Hematopoietic multipotent progenitor cell treated with erythropoietin and hydrocortisone succinate and interleukin-3 and kit ligand, for 6 days (in vitro differentiated cells): ENCODE data around the gene UNC5C.

Source experiments
- DNase-seq: peaks from one replicate; pipeline ENCODE4 v3.0.0-alpha.2; 2015

The UNC5C gene

DNA sequence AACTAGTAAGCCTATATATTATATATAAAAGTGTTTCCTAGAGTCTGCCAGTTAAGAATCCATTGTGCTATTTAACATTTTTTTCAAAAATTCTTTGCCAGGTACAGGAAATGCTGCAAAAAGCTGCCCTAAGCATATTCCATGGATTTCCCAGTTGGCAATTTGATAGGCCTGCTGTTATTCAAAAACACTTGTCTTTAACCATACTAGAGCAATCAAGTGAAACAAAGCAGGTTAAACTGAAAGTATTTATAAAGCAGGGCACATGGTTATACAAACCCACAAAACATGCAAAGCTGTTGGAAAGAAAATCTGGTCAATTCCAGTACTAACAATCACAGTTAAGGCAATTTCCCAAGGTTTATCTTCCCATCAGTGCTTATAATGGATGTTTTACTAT, 159.9 kb downstream of the UNC5C start:
- no peak for DNase-seq

DNA sequence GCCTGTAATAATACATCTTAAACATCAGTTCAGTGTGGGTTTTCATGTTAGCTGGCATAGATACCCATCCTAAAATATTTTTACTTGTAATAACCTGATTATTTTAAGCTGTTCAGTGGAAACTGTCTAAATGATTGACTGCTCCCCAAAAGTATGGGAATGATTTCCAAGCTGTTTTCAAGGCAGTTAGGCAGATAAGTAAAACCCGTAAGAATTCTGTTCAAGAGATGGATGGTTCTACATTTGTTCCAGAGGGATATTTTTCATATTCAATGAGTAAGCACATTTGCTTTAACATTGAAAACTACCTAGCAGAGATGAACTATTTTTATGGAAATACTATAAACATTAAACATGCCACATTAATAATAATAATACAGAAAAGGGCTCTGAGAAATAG, 161.1 kb downstream of the UNC5C start:
- no peak for DNase-seq

DNA sequence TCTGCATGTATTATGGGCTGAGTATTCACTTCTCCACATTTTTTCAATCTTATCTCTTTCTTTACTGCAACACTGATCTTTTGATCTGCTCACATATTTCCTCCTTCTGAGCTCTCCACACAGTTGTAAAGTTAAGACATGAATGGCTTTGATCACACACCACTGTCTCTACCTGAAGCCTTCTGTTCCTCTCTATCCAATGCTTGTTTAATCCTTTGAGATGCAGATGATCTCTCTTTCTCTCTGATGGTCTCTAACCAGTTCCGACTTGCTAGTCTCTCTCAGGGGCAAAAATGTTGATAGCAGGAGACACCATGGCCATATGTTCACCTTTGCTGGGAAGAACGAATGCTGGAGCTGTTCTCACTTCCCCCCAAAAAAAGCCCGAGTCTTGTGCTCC, 162.4 kb downstream of the UNC5C start:
- no peak for DNase-seq

DNA sequence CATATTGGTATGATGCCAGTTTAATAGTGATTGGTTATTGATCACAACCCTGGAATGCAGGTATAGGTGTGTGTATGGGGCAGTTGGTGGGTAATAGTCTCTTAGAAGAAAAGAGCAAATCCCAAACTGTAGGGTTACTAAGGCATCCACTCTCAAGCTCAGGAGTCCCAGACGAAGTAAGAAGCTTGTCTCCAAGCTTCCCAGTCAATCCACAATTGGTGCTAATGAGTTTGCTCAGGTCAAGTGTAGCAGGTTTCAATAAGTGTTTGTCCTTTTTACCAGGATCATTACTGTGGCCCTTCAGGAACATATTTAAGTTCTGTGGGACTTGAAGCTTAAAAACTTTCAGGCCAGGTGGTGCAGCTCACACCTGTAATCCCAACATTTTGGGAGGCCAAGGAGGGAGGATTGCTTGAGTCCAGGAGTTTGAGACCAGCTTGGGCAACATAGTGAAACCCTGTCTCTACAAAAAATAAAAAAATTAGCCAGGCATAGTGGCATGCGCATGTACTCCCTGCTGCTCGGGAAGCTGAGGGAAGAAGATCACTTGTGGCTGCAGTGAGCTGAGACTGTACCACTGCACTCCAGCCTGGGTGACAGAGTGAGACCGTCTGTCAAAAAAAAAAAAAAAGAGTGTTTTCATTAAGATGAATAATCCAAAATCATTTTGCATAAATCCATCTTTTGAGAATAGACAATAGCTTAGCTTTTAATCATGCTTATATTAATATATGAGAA, 166.8 kb downstream of the UNC5C start:
- DNase-seq: no peak

DNA sequence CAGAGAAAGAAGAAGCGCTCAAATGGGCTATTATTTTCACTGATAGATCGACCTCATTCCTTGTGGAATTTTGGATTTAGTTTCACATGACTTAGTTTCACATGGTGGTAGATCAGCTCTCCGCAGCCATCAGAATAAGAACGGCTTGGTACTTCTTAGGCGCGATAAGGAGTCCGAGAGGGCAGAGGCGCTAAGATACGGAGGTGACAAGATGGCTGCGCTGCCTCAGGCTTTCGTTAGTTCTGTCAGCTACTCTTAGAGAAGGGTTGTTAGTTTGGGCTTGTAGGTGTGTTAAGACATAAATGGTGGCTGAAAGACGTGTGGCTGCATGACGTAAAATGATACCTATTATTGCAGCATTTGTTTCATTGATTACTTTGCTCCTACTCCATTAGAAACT, 169.1 kb downstream of the UNC5C start:
- DNase-seq: no peak

DNA sequence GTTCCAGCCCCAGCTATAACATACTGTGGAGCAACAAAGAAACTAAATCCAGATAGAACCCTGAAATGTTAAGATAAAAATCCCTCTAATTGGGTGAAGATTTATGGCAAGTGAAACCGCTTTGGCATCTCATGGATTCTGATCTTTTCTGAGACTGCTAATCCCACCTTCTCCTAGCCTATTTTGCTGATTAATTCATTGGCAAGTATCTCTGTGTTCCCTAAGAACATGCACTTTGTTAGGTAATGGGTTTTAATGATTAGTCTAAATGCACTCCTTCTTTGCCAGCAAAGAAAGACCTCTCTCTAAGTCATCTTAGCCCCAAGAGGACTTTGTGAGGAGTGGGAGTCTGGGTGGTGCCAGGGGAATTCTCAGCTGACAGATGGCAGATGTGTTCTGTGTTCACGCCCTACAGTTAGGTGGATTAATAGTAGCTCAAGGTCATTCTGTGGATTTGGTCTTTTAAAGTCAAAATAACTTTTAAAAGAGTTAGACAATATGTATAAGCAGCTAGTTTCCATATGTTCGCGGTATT, 171.3 kb downstream of the UNC5C start:
- DNase-seq: no peak

DNA sequence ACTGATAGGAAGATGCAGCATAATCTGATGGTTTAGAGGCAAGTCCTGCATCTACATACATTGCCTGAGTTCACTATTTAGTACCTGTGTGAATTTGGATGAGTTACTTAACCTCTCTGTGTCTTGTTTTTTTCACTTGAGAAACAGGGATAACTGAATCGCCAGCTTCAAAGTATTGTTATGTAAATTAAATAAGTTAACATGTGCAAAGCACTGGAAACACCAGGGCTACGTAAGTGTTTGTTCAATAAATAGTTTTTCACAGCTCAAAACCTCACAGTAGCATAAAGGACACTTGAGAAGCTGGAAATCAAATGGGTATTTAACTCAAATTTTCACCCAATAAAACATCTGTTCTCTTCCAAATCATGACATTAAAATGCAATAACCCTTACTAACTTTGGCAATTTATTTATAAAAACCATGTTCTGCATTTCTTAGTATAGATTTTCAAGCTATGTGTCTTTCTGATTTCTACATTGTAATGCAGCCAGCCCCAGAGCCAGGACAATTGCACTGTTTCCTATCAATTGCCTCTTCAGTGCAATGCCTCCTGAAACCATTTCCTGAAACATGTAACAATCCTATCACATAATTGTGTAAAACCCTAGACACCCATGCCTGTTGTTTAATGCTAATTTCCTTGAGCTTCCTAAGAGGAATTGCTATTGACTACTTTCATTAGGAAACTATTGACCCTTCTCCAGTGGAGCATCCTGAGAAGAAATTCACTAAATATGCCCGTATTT, 177.1 kb downstream of the UNC5C start:
- no peak for DNase-seq

DNA sequence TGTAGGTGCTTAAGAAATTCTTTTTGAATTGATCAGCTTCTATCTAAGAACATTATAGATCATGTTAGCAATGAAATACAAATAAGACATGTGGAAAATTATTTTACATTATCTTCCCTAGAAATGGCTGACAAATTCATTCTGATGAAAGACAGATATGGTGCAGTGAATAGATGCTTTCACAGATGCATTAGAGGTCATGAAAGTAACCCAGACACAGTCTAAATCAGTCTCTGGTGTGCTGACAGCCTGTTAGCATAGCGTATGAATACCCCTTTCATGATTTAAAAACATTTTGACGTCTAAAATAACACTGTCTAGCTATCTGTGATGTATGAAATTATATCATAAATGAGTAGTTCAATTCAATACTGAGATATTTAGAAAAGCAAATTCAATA, 180.9 kb downstream of the UNC5C start:
- DNase-seq: no peak

DNA sequence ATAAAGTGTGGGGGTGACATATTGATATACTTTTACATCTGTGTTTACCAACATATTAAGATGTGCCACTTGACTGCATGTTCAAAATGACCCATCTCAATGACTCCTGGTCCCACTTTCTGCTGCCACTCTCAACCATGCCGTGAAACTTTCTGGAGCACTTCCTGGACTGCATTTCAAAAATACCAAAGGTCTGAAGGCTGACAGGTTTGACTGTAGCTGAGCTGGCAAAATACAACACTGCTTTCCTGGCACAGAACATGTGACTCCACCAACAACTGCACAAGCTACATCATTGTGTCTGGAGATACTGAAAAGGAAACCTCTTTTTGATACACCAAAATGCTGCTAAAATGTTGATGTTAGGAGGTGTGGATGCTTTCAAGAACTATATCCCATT, 184.8 kb downstream of the UNC5C start:
- DNase-seq: no peak

DNA sequence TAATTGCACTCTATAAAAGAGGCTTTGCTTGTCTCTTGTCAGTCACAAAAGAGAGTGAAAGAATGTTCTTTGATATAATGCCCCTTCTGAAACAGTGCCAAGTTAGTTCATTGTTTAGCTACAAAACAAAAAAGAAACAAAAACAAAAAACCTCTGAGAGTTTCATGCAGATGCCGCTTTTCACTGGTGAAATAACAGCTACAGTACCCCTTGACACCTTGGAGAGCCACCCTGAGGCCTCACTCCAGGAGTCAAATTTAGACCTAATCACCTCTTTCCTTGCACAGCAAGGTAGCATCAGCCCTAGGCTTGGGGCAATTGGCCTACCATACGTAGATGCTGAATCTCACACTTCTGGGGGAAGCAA, 185.2 kb downstream of the UNC5C start:
- no peak for DNase-seq

DNA sequence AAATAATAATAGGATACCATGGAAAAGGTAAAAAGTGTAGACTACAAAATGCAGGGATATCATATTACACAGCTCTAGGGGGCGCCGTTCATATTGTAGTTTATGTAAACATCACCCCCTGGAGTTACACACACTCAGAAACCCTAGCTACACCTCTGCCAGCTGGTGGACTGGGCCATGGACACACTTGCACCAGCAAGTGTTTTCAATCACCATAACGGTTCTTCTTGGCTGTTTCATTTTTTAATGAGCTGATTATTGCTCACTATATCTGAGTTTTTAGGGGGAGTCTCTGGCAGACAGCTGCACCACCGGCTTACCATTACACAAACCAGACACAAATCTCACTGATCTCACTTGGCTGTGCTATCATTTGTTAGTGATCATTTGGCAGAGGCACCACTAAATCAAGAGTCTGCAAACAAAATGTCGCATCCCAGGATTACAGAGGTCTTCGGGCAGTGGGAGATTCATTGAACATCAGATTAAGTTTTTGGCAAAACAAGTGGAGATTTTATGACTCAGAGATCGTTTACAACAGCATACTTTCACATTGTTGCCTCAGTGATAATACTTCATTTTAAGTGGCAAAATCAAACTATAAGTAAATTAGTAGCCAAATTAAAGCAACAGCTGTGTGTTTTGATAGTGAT, 185.7 kb downstream of the UNC5C start:
- peak; percentile 33 for DNase-seq

DNA sequence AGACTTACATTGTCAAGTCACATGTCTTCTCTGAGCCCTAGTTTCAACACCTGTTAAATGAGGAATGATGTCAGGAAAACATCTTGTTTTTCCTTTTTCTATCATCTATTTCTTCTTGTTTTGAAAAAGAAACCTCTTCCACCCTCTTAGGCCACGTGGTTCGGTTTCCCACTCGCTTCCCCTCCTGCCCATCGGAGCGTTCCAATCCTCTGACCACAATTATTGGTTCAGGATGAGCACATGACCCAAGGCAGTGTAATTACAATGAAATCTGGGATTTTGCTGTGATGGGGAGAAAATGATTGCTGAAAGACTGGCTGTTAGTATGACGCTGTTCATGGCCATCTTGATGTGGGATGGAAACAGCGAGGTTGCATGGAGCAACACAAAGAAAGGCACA, 186.7 kb downstream of the UNC5C start:
- no peak for DNase-seq

DNA sequence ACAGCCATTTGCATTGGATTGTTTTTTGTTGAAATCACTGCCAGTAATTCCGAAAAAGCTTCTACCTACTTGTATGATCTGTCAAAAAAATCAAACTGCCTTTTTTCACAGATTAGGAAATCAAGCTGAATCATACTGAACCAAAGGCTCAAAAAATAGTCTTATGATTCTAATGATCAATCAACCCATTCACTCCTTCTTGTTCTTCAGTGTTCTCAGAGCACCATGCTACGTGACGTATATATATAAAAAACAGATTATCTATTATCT, 187.1 kb downstream of the UNC5C start:
- DNase-seq: no peak

DNA sequence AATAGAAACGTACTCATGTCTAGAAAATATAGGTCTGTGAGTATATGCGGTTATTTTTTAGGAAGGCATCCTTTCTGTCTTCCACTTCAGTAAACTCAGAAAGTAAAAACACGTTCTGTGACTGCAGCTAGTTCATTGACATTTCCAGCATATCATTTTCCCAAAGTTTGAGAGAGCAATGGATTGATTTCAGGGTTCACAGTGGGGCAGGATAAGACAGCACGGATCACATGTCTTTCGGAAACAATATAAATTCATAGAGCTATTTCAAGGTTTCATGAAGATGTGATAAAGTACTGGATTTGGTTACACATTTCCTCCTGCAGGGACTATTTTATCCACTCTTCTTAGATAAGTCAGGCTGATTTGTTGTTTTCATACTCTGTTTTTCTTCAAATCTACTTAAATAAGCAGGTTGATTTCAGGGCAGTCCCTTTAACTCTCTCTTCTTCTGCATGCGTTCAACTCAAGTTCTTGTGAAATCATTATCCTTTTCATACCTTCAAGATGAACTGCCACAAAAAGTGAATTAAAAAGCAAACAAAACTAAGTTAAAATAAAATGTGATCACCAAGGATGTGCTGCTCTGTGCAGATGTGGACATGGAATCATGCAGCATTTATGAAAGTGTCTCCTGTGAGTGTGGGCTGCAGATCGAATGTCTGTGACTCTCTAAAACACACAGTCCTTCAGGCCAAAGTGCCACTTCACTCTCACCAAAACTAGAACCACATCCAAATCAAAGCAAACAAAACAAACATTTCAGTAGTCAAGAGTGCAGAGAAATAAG, 187.7 kb downstream of the UNC5C start:
- no peak for DNase-seq

DNA sequence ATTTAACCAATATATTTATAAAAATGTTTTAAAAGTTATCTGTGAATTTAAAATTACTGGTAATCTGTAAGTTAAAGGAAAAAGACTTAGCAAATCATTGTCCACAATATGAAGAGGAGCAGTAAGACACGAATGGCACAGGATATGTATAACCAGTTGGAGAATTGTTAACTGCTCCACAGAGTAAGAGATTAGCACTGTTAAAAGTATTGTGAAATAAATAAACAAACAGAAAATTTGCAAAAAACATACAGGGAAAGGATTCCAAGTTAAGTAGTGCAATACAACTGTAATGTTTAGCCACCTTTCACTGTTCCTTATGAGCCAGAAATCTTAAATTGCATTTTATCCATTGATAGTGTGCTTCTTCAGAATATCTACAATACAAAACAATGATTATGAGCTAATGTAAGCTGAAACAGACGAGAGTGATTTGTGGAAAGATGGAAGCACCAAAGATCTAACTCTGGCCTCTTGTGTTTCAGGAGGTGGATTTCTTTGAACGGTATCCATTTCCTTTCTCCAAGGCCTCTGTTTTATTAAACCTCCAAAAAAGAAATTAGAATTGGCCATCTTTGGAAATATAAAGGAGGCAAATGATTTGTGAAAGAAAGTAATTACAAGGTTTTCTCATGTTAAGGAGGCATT, 188.4 kb downstream of the UNC5C start:
- DNase-seq: no peak

DNA sequence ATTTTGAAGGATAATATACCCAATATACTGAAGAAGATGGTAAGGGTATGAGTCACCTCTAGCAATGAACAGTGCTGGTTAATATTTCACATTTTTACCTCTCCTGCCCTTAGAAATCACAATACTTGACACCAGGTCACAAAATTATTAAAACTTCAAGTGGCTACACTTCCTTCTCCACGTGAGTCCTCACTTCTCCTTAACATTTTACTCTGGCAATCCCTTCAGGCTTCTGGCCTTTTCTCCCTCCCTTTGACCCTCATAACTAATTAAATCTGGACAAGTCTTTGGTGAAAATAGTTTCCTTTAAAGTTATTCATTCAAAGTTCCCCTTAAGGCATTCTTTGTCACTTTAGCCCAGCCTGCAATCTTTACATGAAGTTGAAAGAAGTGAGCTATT, 190.4 kb downstream of the UNC5C start:
- no peak for DNase-seq

DNA sequence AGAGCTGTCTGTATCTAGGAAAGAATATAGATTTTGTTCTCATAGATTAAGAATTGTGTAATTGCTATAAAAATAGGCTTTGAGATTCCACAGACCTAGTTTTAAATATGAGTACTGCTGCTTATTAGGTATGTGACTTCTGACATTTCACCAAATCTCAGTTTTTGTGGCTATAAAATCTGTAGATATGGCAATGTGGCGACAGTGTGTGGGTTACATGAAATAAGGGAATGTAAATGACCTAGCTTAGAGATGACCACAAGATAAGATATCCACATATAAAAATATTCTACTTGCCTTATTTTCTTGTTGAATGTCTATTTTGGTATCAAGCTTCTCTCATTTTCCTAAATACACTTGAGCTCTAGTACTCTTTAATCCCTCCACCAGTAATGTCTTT, 193.8 kb downstream of the UNC5C start:
- DNase-seq: no peak

DNA sequence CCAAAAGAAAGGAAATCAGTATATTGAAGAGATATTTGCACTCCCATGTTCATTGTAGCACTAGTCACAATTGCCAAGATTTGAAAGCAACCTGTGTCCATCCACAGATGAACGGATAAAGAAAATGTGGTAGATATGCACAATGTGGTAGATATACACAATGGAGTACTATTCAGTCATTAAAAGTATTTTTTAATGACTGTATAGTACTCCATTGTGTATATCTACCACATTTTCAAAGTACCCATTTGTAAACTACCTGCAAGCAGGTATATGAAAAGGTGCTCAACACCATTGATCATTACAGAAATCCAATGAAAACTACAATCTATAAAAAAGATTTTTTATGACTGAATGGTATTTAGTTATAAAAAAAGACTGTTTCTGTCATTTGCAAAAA, 200.4 kb downstream of the UNC5C start:
- DNase-seq: no peak

DNA sequence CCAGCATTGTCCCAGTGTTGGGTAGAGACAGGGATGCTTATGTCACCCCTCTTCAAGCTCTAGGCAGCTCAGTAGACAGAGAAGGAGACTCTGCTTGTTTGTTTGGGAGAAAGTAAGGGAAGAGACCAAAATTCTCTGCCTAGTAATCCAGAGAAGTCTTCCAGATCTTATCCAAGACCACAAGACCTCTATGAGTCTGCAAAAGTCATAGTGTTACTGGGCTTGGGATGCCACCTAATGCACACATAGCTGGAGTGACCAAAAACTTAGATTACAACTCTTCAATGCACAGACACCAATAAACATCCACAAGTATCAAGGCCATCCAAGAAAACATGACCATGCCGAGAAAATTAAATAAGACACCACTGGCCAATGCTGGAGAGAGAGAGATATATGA, 205.5 kb downstream of the UNC5C start:
- DNase-seq: no peak

DNA sequence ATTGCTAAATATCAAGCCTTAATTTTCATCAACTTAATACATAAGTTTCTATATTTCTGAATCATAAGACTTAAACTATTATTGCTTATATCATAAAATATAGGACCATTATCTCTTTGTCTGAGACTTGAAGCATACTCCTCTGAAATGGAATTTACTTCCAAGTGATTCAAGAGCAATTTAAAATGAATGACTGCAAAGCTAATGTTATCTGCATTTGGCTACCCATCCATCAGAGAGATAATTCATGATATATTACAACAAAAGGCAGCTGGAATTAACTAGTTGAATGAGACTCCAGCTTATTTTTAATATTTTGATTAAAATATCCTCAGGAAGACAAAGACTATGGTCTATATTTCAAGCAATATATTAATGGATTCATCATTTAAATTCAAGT, 208.6 kb downstream of the UNC5C start:
- DNase-seq: no peak

DNA sequence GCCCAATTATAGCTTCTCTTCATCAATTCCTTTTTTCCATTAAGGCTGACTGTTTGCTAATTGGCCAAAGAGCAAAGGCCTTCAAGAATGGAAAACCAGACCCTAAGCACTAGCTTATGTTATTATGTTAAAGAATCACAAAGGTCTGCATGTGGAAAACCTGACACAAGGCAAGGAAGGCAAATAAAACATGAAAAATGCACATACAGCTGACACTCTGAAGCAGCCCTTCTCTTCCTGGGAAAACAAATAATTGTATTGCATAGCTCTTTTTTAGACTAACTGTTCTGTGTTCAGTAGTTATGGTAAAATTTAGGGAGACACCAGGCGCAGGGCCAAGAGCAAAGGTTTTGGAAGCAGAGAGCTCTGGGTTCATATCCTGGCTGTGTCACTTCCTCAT, 223.1 kb downstream of the UNC5C start:
- no peak for DNase-seq

DNA sequence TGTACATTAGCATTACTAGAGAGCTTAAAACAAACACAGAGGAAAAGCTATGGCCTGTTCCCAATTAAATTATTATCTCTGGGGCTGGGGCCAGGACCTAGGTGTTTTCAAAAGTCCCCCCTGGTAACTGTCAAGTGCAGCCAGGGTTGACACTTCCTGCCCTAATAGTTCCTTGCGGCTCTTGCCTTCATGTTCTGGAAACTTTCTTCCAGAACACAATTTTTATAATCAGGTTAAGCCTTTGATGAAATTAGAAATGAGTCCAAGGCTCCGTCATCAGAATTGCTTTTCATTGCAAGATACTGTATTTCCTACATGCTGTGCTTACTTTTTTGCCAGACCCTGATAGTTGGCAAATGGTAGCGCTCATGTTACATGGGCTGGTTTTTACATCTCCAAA, 229.6 kb downstream of the UNC5C start:
- DNase-seq: no peak

DNA sequence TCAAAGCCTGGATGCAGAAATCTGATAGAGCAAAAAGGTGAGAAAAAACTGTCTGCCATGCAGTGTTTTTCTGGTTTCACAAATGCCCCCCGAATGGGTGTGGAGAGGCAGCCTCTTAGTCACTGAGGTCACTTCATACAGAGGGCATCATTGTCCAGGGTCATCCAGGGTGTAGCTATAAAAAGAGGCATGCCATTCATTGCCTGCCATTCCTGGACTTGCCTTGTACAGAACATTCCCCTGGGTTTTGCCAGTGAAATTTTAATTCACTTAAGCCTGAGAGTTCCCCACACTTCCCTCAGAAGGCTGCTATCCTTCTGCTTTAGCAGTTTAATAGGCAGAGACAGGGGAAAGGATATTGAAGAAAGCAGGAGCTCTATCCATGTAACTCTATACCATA, 230.3 kb downstream of the UNC5C start:
- no peak for DNase-seq
